ENCODE measurements around the gene CASZ1. TPM values are rescaled to one million over a fixed set of nuclear protein-coding genes. Genes with fewer than 3 reads are reported as not detected.

Gene CASZ1
- total RNA-seq, 4 donors from 2014 or later, result 21.9 to 60.2 (median 29.6) TPM

DNA sequence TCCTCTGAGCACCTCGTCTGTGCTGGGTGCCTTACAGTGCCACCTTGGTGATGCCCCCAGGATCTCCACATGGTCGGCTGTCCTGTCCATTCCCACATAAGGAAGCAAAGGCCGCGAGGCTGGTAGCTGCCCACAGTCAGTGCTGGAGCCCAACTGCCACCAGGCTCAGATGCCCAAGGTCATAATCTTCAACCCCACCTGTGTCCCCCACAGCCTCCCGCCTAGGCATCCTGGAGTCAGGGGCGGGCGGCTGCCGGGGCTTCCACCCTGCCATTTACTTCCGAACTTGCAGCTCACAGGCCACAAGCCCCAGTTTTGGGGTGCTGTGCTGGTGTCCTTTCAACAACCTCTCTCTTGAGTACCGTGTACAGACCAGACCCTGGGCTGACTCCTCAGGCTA, 126.3 kb downstream of the CASZ1 start:
- no peak for DNase-seq (ENCODE audit: extremely low spot score)
- Histone ChIP-seq H3K27ac (replicated peaks in 1 of 4) (peak overlapping the region; percentile 86 to 96 (median 91)), H3K27me3 (no peaks in the 10 kb centered on the region), H3K4me1 (peaks cover 76 to 100% (median 100%) of the 10 kb centered on the region in 4 donors), H3K9me3 (no peaks in the 10 kb centered on the region), H3K36me3 (peaks cover 0 to 3% (median 1%) of the 10 kb centered on the region in 4 donors), H3K4me3 (no peak overlapping the region)
- WGBS, result no CpG with 5 or more reads among the region's 10 CpGs
- TF ChIP-seq, protein P1, sequence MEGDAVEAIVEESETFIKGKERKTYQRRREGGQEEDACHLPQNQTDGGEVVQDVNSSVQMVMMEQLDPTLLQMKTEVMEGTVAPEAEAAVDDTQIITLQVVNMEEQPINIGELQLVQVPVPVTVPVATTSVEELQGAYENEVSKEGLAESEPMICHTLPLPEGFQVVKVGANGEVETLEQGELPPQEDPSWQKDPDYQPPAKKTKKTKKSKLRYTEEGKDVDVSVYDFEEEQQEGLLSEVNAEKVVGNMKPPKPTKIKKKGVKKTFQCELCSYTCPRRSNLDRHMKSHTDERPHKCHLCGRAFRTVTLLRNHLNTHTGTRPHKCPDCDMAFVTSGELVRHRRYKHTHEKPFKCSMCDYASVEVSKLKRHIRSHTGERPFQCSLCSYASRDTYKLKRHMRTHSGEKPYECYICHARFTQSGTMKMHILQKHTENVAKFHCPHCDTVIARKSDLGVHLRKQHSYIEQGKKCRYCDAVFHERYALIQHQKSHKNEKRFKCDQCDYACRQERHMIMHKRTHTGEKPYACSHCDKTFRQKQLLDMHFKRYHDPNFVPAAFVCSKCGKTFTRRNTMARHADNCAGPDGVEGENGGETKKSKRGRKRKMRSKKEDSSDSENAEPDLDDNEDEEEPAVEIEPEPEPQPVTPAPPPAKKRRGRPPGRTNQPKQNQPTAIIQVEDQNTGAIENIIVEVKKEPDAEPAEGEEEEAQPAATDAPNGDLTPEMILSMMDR (IDR thresholded peaks at IDR 0.05), result no peak
- TF ChIP-seq EP300 (IDR thresholded peaks at IDR 0.05) (no peak), POLR2A (IDR thresholded peaks at IDR 0.05; ENCODE audit: low read depth) (no peak), POLR2AphosphoS5 (IDR thresholded peaks at IDR 0.05) (no peak)
- intact Hi-C loops (cut with DNase I), result no loop called here

- peaks cover 74 to 100% (median 100%) of the 10 kb centered on the region in 4 donors for H3K4me1 ChIP-seq
- H3K4me3 ChIP-seq, result no peak overlapping the region
- H3K27me3 ChIP-seq, result no peaks in the 10 kb centered on the region
- peak overlapping the region; percentile 86 to 96 (median 91) for H3K27ac ChIP-seq (replicated peaks in 1 of 4)
- 100% methylated on average over 3 of the region's 12 CpGs for WGBS
- intact Hi-C loops (cut with DNase I), result no loop called here
- no peaks in the 10 kb centered on the region for H3K9me3 ChIP-seq
- DNase-seq (ENCODE audit: extremely low spot score), result no peak
- peaks cover 0 to 9% (median 8%) of the 10 kb centered on the region in 4 donors for H3K36me3 ChIP-seq
- TF ChIP-seq EP300 (IDR thresholded peaks at IDR 0.05), result no peak
- TF ChIP-seq, protein P1 (IDR thresholded peaks at IDR 0.05), result no peak
- no peak for TF ChIP-seq POLR2AphosphoS5 (IDR thresholded peaks at IDR 0.05)
Observed at GRCh38 chr1:10669570-10669969, 126.9 kb downstream of the CASZ1 start.

- Histone ChIP-seq H3K27ac (replicated peaks in 1 of 4) (peak overlapping the region; percentile 86 to 96 (median 91)), H3K36me3 (peaks cover 0 to 18% (median 11%) of the 10 kb centered on the region in 4 donors), H3K4me1 (peaks cover 77 to 100% (median 100%) of the 10 kb centered on the region in 4 donors), H3K4me3 (peak overlapping the region in 2 of 4 donors; percentile 3 to 18), H3K27me3 (no peaks in the 10 kb centered on the region), H3K9me3 (no peaks in the 10 kb centered on the region)
- intact Hi-C loops (cut with DNase I), result no loop called here
- no peak for DNase-seq (ENCODE audit: extremely low spot score)
- TF ChIP-seq EP300 (IDR thresholded peaks at IDR 0.05), result no peak
- TF ChIP-seq POLR2A (IDR thresholded peaks at IDR 0.05; ENCODE audit: low read depth), result no peak
- TF ChIP-seq POLR2AphosphoS5 (IDR thresholded peaks at IDR 0.05), result no peak
- WGBS, result 22% methylated on average over 22 of the region's 40 CpGs
Observed at GRCh38 chr1:10667861-10668761, 128.3 kb downstream of the CASZ1 start.

DNA sequence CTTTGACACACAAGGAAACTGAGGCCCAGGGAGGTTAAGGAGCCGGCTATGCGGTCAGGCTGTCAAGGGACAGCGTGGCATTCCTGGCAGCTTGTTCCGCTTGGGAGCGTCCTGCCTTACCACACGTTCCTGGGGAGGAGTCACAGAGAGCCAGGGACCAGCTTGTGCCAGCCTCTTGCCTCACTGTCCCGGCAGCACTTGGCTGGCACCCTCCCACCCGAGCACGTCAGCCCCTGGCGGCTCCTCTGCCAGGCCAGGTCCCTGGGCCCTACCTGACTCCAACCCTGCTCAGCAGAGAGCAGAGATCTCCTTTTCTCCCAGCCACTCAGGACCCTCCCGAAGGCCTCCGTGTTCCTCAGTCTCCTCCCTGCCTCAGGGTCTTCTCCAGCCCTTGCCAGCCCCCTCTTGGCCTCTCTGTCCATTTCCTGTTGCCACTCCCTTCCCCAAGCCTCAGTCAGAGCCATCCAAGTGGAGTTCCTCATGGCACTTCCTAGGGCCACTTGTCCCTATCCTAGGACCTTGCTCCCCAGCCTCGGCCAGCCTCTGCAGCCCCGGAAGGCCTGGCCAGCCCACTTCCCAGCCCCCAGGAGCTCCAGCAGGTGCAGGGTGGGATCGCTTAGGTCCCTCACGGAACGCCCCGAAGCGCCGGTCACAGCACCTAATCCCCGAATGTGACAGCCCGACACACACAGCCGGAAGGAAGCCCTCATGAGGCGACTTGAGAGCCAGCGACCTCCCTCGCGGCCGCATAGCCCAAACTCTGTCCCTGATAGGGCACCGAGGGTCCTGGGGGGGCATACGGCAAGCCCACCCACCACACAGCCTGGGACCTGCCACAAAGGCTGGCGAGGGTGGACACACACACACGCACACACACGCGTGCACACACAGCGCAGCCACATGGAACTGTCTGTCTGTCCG, 130.3 kb downstream of the CASZ1 start:
- H3K27ac ChIP-seq (replicated peaks in 1 of 4), result peak overlapping the region; percentile 86 to 96 (median 91)
- H3K27me3 ChIP-seq, result no peaks in the 10 kb centered on the region
- no peak for DNase-seq (ENCODE audit: extremely low spot score)

More for the DNA sequence above, 130.3 kb downstream of the CASZ1 start:
- Histone ChIP-seq H3K9me3 (no peaks in the 10 kb centered on the region), H3K4me1 (peaks cover 72 to 95% (median 90%) of the 10 kb centered on the region in 4 donors), H3K36me3 (peaks cover 0 to 21% (median 11%) of the 10 kb centered on the region in 4 donors), H3K4me3 (no peak overlapping the region)
- 83% methylated on average over 22 of the region's 36 CpGs for WGBS
- TF ChIP-seq POLR2AphosphoS5 (IDR thresholded peaks at IDR 0.05), result peak; percentile 70 to 89
- TF ChIP-seq, protein P1 (IDR thresholded peaks at IDR 0.05), result no peak
- no peak for TF ChIP-seq POLR2A (IDR thresholded peaks at IDR 0.05; ENCODE audit: low read depth)
- no peak for TF ChIP-seq EP300 (IDR thresholded peaks at IDR 0.05)
- intact Hi-C loops (cut with DNase I), result no loop called here
